A549 (cell line): ENCODE results near the gene ATP10A. TPM values are rescaled to one million over a fixed set of nuclear protein-coding genes. Genes with fewer than 3 reads are reported as not detected.

ENCODE experiments used
- ATAC-seq, 2 experiments: fragments of 200-7000 bp in 1 of 2; fragments of >200 bp in 1 of 2; cut with Nextera tagmentation in 1 of 2; cut with Tn5 transposase in 1 of 2; 3 replicates each; pipeline versions ENCODE4 v1.8.0 to v1.9.1; 2018 to 2020; ENCODE audit warnings: mild to moderate bottlenecking in 1 of 2, moderate library complexity in 1 of 2
- CTCF ChIA-PET: fragments of 300-600 bp; sonication (Branson Sonifier 250); formaldehyde crosslinking; extraction: SDS; loops from one replicate; lab custom pipeline; 2021; ENCODE audit warnings: antibody characterized with exemption, inconsistent platforms; lab: Yijun Ruan, JAX
- POLR2A ChIA-PET: fragments of 350-600 bp; formaldehyde crosslinking; extraction: SDS; loops from one replicate; lab custom pipeline; 2021; ENCODE audit warnings: antibody characterized with exemption, inconsistent platforms; lab: Yijun Ruan, JAX
- DNase-seq, 2 experiments: peaks; one replicate each; pipeline versions ENCODE4 v3.0.0 to v3.0.0-alpha.2; 2011 to 2016; ENCODE audit warnings: low read depth in 1 of 2, low spot score in 1 of 2
- FAIRE-seq: peaks from 2 replicates; lab custom pipeline; 2011; peaks lifted over from hg19 to GRCh38; lab: Jason Lieb, UNC
- H3K27ac ChIP-seq, 2 experiments: fragments of >200 bp; sonication (Bioruptor Twin); formaldehyde crosslinking; 3 replicates each; pipeline ENCODE4 v1.5.1; 2016 to 2017
- H3K4me1 ChIP-seq: fragments of >200 bp; sonication (Bioruptor Twin); formaldehyde crosslinking; 3 replicates; pipeline ENCODE4 v1.6.1; 2016
- H3K4me2 ChIP-seq: fragments of >200 bp; sonication (Bioruptor Twin); formaldehyde crosslinking; 3 replicates; pipeline ENCODE4 v1.6.1; 2016
- H3K4me3 ChIP-seq: fragments of >200 bp; sonication (Bioruptor Twin); formaldehyde crosslinking; 3 replicates; pipeline ENCODE4 v1.5.1; 2016
- H3K9me3 ChIP-seq: fragments of >200 bp; sonication (Bioruptor Twin); formaldehyde crosslinking; 3 replicates; pipeline ENCODE4 v1.6.1; 2016
- ATOH8 ChIP-seq: fragments of 250-450 bp; sonication (Bioruptor Pico); IDR thresholded peaks from 2 replicates; pipeline ENCODE4 v1.5.0; 2020; ENCODE audit warnings: low read depth, mild to moderate bottlenecking, moderate library complexity
- CEBPB ChIP-seq, 2 experiments: fragments of >200 bp in 1 of 2; sonication (Bioruptor Twin) in 1 of 2; formaldehyde crosslinking in 1 of 2; IDR thresholded peaks; 2 replicates each; pipeline ENCODE4 v1.6.1; 2012 to 2016
- CHD4 ChIP-seq: fragments of 200-600 bp; sonication (generic); IDR thresholded peaks from 2 replicates; pipeline ENCODE4 v1.6.1; 2016; ENCODE audit warnings: antibody characterized with exemption, mild to moderate bottlenecking, borderline replicate concordance
- FOSB ChIP-seq: fragments of 250-450 bp; sonication (Bioruptor Pico); IDR thresholded peaks from 2 replicates; pipeline ENCODE4 v1.5.0; 2020; ENCODE audit warnings: mild to moderate bottlenecking, moderate library complexity
- GATA3 ChIP-seq: IDR thresholded peaks from 2 replicates; pipeline ENCODE4 v1.6.1; 2012; ENCODE audit warnings: borderline replicate concordance
- HES2 ChIP-seq: fragments of >200 bp; sonication (Bioruptor Twin); formaldehyde crosslinking; IDR thresholded peaks from 2 replicates; pipeline ENCODE4 v1.6.1; 2016
- HOXB13 ChIP-seq: fragments of 250-450 bp; sonication (Bioruptor Pico); IDR thresholded peaks from 2 replicates; pipeline ENCODE4 v1.5.0; 2020; ENCODE audit warnings: low read depth, mild to moderate bottlenecking, moderate library complexity
- HOXB5 ChIP-seq: fragments of 250-450 bp; sonication (Bioruptor Pico); IDR thresholded peaks from 2 replicates; pipeline ENCODE4 v1.5.0; 2020; ENCODE audit warnings: mild to moderate bottlenecking, moderate library complexity
- KDM1A ChIP-seq: fragments of 200-600 bp; sonication (generic); IDR thresholded peaks from 2 replicates; pipeline ENCODE4 v1.6.1; 2016; ENCODE audit warnings: low read depth, mild to moderate bottlenecking
- MAX ChIP-seq: IDR thresholded peaks from 2 replicates; pipeline ENCODE4 v1.6.1; 2012
- NPAS2 ChIP-seq: fragments of 250-450 bp; sonication (Bioruptor Pico); IDR thresholded peaks from 2 replicates; pipeline ENCODE4 v1.8.0; 2022; ENCODE audit warnings: mild to moderate bottlenecking, moderate library complexity, borderline replicate concordance
- NR3C1 ChIP-seq: fragments of >200 bp; sonication (Bioruptor Twin); formaldehyde crosslinking; IDR thresholded peaks from 3 replicates; pipeline ENCODE4 v1.6.1; 2017
- RNF2 ChIP-seq: fragments of 200-600 bp; sonication (generic); IDR thresholded peaks from 2 replicates; pipeline ENCODE4 v1.6.1; 2016; ENCODE audit warnings: low read depth, mild to moderate bottlenecking, antibody characterized with exemption, moderate library complexity, borderline replicate concordance
- ZFP36 ChIP-seq: fragments of 450-650 bp; IDR thresholded peaks from 2 replicates; pipeline ENCODE4 v1.6.1; 2014; ENCODE audit warnings: borderline replicate concordance; ENCODE audit not compliant: partially characterized antibody
- WGBS: methylation state at CpG from one replicate; pipeline ENCODE4 v1.1.6; 2017; ENCODE audit errors: missing lambda C conversion rate; 5-methylcytosine and 5-hydroxymethylcytosine counted together
- polyA plus RNA-seq, 4 experiments: library from polyadenylated mRNA; depleted of rRNA in 3 of 4; stranded (reverse); fragments of >200 nt; fragmentation: RNase III in 1 of 4; extraction: RNeasy Plus Mini Kit Qiagen cat#74134 plus additional on column Dnase treatment in 1 of 4; gene quantifications; 2 replicates in 3 of 4; 3 replicates in 1 of 4; pipeline ENCODE4 v1.2.3, GENCODE V29; 2011 to 2017

Gene ATP10A
- polyA plus RNA-seq, 2 of the 4 experiments (the other 2 are of a cell fraction): 5.9 to 7.6 TPM

- H3K4me3 ChIP-seq: no peak overlapping the region
- TF ChIP-seq NR3C1 (no peak), MAX (no peak), NPAS2 (CRISPR knock-in tag) (no peak)
- H3K9me3 ChIP-seq: no peaks in the 10 kb centered on the region
- FAIRE-seq: no peak
- ChIA-PET POLR2A (no interaction called here), CTCF (interaction anchor here (1.5 kb wide), 1 partner anchor 24 kb away, joined by 5 read pairs; no protein-coding TSS in a partner anchor)
- WGBS: 94% methylated on average over 13 of the region's 16 CpGs
- H3K4me2 ChIP-seq: no peak overlapping the region
- no peak for ATAC-seq
- H3K27ac ChIP-seq: no peak overlapping the region
- DNase-seq: no peak
- H3K4me1 ChIP-seq: peaks cover 8% of the 10 kb centered on the region
These were observed 46.7 kb upstream of the ATP10A start for GRCh38 chr15:25909806-25910205.

GRCh38 chr15:25909325-25909724, 46.2 kb upstream of the ATP10A start:
- H3K4me1 ChIP-seq: peaks cover 11% of the 10 kb centered on the region
- ChIA-PET POLR2A (no interaction called here), CTCF (interaction anchor here (1.5 kb wide), 1 partner anchor 25 kb away, joined by 5 read pairs; no protein-coding TSS in a partner anchor)
- FAIRE-seq: no peak
- H3K4me2 ChIP-seq: no peak overlapping the region
- no peak overlapping the region for H3K4me3 ChIP-seq
- TF ChIP-seq HOXB5 (CRISPR knock-in tag) (no peak), FOSB (CRISPR knock-in tag) (no peak)
- TF ChIP-seq, all 56 proteins: peak for 0
- Histone ChIP-seq H3K9me3 (no peaks in the 10 kb centered on the region), H3K27ac (no peak overlapping the region)
- ATAC-seq (no peak), DNase-seq (no peak)
- WGBS: 85% methylated on average over 14 of the region's 21 CpGs

- TF ChIP-seq HES2 (no peak), CEBPB (IDR thresholded peaks at IDR 0.05) (0 out of 4 replicates have a peak, but pooled peaks of 1 of the 2 experiments have one; percentile 19), HOXB13 (CRISPR knock-in tag) (no peak), ATOH8 (no peak), GATA3 (no peak)
- TF ChIP-seq, all 56 proteins: peak for 1
- Histone ChIP-seq H3K4me1 (peaks cover 32% of the 10 kb centered on the region), H3K9me3 (no peaks in the 10 kb centered on the region), H3K27ac (peak overlapping the region; percentile 61 to 77), H3K4me2 (peak overlapping the region; percentile 23; the same call in 1 of the 3 replicates), H3K4me3 (no peak overlapping the region)
- ChIA-PET CTCF (no interaction called here), POLR2A (no interaction called here)
- FAIRE-seq: no peak
- WGBS: 72% methylated on average over 2 of the region's 2 CpGs
- ATAC-seq: peak; percentile 35 to 43; a peak in 2 of 6 replicates
- DNase-seq: peak in 1 of 2 experiments; percentile 28
These were observed 42.0 kb upstream of the ATP10A start for GRCh38 chr15:25905140-25905539.

GRCh38 chr15:25903024-25903581, 40.0 kb upstream of the ATP10A start:
- WGBS: 79% methylated on average over 10 of the region's 10 CpGs
- no peak overlapping the region for H3K4me3 ChIP-seq
- H3K27ac ChIP-seq: peak overlapping the region; percentile 36 to 77
- CTCF ChIA-PET: interaction anchor here (1.2 kb wide), 1 partner anchor 45 kb away, joined by 4 read pairs; no protein-coding TSS in a partner anchor
- ATAC-seq (peak in 1 of 2 experiments; percentile 56; a peak in 2 of 6 replicates), FAIRE-seq (no peak), DNase-seq (no peak)
- POLR2A ChIA-PET: interaction anchor here (0.5 kb wide), 1 partner anchor 18 kb away, joined by 3 read pairs; no protein-coding TSS in a partner anchor
- H3K4me2 ChIP-seq: no peak overlapping the region
- no peaks in the 10 kb centered on the region for H3K9me3 ChIP-seq
- TF ChIP-seq RNF2: no peak
- no peak for TF ChIP-seq ZFP36
- no peak for TF ChIP-seq KDM1A
- no peak for TF ChIP-seq CHD4
- H3K4me1 ChIP-seq: peaks cover 32% of the 10 kb centered on the region
